Epidermal melanocyte (primary cell): Measurements from ENCODE around the gene KRTAP5-3.
"Not testable (repeated sequence)": the region's sequence is repeated elsewhere in the genome, so short reads cannot be mapped to it uniquely, and the experiment has no call there.

Source experiments
- DNase-seq: peaks from one replicate; pipeline ENCODE4 v3.0.0; 2011; ENCODE audit warnings: low spot score; ENCODE audit not compliant: insufficient read length

KRTAP5-3 gene

DNA sequence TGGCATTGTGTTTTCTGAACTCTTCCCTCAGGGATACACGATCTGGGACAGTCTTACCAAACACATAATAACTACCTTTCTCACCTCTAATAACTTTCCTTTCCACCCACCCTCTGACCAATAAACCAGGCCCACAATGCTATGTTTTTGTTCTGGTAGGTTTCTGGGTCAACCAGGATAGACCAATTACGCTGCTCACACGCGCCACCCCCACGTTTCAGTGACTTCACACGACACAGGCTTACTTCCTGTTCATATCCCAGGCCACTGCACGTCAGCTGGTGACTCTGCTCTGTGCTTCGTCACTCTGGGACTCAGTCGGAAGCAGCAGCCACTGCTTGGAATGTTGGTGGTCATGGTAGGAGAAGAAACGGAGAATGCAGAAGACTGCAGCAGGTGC lies 11.2 kb upstream of the KRTAP5-3 start:
- no peak for DNase-seq

DNA sequence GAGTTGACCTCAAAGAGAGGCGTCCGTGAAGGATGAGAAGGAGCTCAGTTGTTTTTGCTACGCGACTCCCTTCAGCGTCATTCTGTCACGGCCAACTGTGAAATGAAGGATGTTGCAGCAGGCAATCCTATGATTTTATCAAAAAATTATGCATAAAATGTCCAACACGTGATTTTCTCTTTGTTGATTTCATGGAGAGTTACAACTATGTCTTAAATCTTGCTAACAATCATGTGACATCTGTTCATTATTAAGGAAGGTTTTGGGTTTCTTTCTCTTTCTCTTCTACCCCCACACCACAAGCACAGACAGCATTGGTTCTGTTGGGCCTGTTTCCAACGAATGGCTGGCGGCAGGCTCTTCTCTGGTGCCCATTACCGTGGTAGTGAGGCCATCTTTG lies 10.0 kb upstream of the KRTAP5-3 start:
- no peak for DNase-seq

DNA sequence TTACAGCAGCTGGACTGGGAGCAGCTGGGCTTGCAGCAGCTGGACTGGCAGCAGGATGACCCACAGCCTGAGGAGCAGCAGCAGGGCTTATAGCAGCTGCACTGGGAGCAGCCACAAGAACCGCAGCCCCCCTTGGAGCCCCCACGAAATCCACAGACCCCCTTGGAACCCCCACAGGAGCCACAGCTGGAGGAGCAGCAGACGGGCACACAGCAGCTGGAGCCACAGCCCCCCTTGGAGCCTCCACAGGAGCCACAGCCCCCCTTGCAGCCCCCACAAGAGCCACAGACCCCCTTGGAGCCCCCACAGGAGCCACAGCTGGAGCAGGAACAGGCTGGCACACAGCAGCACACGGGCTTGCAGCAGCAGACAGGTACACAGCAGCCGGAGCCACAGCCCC lies 362 bp downstream of the KRTAP5-3 start:
- DNase-seq: not testable (repeated sequence)

DNA sequence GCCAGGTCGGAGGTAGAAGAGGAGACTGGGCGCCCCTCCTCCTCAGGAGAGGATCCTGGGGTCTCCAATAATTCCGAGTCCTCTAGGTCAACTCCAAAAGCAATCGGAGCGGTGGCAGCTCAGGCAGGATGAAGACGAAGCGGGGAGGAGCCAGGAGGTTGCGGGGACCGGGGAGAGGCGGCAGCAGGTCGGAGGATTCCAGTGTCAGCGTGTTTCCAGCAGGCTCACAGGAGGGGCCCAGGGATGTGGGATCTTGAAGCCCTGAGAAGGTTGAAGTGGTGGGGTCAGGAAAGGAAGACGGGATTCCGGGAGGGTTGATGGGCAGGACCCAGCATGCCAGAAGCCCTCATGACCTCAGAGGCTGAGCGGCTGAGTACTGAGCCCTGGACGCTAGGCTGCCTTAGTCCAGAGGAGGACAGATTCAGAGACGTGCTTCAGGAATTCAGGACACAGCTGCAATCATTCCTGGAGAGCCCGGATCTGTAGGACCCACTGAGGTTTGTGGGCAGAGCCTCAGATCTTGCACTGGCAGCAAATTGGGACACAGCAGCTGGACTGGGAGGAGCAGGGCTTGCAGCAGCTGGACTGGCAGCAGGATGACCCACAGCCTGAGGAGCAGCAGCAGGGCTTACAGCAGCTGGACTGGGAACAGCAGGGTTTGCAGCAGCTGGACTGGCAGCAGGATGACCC lies 962 bp downstream of the KRTAP5-3 start:
- DNase-seq: not testable (repeated sequence)

DNA sequence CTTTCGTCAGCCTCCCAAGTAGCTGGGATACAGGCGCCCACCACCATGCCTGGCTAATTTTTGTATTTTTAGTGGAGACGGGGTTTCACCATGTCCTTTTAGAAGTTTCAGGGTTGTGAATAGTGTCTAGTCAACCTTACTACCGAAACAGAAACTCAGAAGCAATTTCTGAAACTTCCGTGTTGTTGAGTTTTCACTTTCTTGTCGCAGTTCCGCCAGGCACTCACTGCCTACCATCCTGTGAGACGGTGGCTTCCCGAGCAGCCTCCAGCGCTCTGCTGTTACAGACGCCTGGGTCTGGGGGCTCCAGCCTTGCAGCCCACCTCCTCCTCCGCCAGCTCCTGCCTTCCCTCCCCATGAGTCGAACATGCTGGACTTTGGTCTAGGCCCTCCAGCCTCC lies 2.3 kb downstream of the KRTAP5-3 start:
- DNase-seq: not testable (repeated sequence)

DNA sequence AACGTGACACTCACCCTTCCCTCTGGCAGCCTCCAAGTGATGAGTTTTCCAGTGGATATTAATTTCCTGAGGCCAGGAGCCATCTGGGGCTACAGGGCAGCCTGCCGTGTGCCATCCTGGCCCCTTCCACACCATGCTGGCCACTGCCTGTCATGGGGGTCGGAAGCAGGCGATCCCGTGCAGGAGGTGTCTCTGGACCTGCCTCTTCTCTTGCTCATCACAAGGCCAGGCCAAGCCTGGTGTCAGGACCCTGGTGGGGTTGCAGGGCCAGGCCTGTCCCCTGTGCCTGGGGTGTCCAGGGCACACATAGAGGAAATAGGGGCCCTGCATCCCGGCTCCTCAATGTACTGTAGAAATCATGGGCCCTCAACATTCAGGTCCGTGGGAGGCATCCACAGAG lies 3.6 kb downstream of the KRTAP5-3 start:
- no peak for DNase-seq

DNA sequence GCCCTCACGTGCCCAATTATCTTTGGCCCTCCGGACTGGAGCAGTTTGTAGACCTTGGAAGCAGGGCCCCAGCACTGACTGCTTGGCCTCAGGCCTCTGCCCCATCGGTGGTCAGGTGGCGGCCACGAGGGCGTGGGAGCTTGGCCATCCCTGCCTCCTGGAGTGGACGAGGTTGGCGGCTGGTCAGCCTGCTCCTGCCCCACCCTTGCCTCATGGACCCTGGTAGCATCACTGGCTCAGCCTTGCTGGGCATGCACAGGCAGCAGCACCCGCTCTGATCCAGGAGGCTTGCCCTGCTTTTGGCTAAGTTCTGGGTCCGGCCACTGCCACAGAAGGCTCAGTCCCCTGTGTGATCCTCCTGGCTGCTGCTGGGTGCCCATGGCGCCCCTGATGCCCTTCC lies 4.1 kb downstream of the KRTAP5-3 start:
- no peak for DNase-seq

DNA sequence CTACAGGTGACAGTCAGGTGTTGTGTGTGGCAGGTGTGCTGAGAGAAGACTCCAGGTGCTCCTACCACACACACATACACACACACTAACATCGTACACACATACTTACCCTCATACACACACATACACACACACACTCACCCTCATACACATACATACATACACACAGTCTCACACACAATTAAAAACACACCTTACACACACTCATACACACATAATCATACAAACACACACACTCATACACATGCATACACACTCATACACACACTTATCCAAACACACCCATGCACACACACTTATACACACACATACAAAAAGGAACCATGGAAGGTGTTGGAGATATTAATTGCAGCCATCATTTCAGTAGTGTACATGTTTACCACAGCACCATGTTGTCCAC lies 4.6 kb downstream of the KRTAP5-3 start:
- DNase-seq: no peak

DNA sequence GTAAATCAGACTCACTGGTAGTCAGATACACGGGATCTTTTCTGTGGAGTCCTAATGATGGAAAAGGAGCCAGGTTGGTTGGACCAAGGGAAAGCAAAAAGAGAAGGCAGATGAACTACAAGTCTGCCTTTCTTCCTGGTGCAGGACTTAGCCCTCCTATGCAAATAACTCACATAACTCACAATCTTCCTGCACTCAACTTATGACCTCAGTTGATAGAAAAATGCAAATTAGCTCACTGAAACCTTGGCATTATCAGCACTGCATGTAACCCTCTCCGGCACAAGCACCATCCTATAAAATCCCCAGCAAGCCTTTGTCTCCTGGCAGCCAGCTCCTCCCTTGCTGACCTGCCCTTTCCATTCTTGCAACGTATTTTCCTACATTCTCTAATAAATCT lies 6.6 kb downstream of the KRTAP5-3 start:
- DNase-seq: not testable (repeated sequence)

DNA sequence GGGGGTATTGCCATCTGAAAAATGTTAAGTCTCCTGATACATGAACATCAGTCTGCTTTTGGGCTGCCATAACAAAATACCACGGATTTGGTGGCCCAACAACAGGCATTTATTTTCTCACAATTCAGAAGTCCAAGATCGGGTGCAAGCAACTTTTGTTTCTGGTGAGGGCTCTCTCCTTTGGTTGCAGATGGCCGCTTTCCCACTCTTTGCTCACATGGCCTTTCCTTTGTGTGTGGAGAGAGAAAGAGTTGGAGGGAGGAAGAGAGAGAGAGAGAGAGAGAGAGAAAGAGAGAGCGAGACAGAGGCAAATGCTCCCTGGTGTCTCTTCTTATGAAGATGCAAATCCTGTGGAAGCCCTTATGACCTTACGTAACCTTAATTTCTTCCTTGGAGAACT lies 7.6 kb downstream of the KRTAP5-3 start:
- DNase-seq: no peak

DNA sequence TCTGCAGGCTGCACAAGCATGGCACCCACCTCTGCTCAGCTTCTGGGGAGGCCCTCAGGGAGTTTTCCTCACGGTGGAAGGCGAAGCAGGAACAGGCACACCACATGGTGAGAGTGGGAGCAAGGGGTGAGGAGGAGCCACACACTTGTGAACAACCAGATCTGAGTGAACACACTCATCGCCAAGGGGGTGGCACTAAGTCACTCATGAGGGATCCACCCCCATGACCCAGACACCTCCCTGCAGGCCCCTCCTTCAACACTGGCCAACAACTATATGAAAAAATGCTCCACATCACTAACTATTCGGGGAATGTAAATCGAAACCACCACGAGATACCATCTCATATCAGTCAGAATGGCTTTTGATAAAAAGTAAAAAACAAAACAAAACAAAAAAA lies 9.4 kb downstream of the KRTAP5-3 start:
- no peak for DNase-seq

DNA sequence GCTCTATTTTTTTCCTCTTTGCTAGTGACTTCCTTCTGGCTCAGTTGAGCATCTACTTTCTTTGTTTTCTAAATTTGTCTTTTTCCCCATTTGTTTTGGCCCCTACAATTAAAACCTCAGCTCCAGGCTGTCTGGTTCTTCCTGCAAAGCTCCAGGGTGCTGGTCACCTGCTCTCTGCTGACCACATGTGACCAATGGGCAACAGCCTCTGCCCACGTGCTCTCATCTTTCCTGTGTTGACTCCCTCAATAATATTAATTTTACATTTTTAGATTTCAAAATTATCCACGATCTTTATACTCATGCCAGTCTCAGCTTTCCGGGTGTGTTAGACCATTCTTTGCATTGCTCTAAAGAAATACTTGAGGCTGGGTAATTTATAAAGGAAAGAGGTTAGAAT lies 9.9 kb downstream of the KRTAP5-3 start:
- not testable (repeated sequence) for DNase-seq

DNA sequence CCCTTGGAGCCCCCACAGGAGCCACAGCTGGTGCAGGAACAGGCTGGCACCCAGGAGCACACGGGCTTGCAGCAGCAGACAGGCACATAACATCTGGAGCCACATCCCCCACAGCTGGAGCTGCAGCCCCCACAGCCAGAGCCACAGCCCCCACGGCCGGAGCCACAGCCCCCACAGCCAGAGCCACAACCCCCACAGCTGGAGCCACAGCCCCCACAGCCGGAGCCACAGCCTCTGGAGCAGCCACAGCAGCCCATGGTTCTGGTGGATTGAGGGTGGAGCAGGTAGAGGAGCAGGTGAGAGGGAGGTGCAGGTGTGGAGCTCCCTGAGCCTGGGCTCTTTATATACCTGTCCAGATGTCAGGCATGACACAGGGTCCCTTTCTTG lies 10.3 kb downstream of the KRTAP5-3 start, which contains the start of gene KRTAP5-2:
KRTAP5-2 (minus strand) TSS at position 301 of the 387 bp plus-strand sequence; CDS start at position 257, 44 bp downstream.
- DNase-seq: no peak

DNA sequence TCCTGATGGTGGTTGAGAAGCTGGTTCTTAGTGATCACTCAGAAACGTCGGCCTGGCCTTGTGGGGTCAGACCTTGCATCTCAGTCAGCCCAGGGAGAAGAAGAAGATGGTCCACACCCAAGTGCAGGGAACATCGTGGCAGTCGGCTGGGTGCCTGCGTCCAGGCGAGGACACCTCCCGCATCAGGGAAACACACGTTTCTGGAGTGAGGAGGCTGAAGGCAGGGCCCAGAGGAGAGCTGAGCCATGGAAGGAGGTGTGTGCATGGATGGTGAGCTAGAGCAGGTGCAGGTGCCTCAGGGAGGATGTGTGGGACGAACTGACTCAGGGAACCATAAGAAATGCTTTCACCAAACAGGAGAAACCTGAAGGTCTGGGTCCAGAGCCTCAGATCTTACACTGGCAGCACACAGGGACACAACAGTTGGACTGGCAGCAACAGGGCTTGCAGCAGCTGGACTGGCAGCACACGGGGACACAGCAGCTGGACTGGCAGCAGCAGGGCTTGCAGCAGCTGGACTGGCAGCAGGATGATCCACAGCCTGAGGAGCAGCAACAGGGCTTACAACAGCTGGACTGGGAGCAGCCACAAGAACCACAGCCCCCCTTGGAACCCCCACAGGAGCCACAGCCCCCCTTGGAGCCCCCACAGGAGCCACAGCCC lies 10.8 kb downstream of the KRTAP5-3 start:
- no peak for DNase-seq

DNA sequence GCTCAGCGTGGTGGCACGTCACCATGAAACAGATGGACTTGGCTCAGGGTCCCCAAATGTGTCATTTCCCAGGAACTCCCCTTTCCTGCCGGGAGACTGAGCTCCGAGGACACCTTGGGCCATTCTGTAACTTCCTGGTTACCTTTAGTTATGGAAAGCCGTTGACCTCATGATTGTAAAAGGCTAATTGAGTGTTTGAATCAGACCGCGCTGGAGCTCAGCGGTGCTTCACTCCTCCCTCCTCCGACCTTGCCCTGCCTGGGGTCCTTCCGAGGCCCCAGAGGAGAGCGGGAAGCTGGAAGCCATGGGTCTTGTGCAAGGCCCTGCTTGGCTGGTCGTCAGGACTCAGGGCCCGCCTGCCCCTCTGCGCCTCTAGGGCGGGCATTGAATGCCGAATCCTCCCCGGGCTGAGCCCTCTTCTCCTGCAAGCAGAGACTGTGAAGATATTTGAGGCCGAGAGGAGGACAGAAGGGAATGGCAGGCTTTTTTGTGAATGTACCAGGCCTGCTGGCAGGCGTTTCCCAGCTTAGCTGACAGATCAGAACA lies 11.6 kb downstream of the KRTAP5-3 start:
- not testable (repeated sequence) for DNase-seq

DNA sequence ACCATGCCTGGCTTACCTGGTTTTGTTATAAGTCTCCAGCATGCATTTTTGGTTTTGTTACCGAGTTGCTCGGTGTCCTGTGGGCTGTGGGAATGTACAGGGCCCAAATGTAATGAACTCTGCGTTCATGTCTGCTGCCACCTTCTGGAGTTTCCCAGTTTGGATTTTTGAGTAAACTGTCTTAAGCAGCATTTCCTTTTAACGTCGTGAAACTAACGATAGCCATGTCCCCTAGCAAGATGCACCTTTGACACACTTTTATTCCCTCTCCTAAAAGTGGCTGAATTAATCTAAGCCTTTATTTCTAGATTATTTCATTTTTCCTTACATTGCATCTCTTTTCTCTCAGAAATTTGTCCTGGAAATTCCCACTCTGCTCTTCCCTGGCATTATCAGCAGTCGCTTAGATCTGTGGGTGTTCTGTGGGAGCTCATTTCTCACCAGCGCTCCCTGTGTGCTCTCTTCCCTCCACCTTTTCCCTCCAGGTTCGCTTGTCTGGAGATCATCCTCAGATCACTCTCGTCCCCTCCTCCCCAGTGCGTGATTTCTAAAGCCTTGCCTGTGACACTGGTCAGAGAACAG lies 12.2 kb downstream of the KRTAP5-3 start:
- not testable (repeated sequence) for DNase-seq

DNA sequence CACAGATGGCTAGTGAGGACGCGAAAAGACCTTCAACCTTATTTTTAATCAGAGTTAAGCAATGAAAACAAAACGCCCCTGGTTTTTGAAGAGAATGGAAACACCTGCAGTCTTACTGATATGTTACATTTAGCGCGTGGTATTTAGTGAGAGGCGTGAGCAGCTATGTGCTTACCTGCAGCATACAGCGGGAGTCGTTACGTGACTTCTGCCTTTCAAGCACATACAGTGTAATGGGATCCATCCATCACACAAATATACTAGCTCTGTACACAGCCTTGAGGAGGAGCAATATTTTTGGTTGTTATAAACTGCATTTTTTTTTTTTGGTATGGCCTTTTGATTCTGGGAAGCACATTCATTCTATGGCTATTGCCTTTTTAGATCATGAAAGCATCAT lies 15.6 kb downstream of the KRTAP5-3 start:
- no peak for DNase-seq

DNA sequence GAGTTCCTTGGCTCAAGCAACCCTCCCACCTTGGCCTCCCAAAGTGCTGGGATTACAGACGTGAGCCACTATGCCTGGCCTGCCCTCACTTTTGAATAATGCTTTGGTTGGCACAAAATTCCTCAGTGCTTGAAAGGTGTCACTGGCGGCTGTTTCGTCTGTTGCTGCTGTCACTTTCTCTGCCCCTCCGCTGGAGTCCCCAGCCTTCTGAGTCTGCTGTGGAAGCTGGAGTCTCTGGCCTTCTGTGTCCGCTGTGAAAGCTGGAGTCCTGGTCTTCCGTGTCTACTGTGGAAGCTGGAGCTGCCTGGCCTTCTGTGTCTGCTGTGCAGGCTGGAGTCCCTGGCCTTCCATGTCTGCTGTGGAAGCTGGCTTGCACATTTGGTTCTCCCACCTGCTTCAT lies 18.3 kb downstream of the KRTAP5-3 start:
- no peak for DNase-seq

DNA sequence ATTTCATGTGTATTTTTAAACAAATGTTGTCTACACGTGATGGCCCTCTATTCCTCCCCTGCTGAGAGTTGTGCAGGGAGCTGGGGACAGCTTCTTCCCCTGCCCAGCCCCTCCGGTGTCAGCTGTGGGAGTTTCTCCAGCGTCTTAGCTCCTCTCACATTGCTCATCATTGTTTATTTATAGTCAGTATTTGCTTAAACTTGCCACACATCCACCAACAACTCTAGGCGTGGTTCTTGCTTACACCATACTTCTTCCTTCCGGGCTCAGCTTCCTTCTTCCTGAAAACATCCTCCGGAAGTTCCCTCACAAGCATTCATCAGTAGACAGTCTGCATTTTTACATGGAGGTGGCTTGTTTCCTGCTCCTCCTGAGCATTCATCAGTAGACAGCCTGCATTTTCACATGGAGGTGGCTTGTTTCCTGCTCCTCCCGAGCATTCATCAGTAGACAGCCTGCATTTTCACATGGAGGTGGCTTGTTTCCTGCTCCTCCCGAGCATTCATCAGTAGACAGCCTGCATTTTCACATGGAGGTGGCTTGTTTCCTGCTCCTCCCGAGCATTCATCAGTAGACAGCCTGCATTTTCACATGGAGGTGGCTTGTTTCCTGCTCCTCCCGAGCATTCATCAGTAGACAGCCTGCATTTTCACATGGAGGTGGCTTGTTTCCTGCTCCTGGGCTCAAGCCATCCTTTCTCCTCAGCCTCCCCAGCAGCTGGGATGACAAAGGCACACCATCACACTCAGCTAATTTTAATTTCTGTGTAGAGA lies 18.9 kb downstream of the KRTAP5-3 start:
- not testable (repeated sequence) for DNase-seq

DNA sequence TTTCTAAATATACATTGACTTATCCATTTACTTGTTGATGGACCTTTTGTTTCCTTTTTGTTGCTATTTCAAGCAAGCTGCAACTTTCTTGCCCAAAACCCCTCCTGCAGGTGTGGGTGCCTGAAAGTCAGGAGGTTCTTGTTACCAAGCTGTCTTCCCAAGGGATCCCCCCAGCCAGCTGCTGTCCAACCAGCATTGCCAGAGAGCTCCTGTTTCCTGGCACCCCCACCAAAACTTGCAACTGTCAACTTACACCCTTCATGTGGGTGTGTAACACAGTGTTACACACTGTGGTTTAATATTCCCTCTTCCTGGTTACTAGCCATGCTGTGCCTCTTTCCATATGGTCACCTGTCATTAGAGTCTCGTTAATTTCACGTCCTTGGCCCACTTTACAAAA lies 21.6 kb downstream of the KRTAP5-3 start:
- DNase-seq: no peak

DNA sequence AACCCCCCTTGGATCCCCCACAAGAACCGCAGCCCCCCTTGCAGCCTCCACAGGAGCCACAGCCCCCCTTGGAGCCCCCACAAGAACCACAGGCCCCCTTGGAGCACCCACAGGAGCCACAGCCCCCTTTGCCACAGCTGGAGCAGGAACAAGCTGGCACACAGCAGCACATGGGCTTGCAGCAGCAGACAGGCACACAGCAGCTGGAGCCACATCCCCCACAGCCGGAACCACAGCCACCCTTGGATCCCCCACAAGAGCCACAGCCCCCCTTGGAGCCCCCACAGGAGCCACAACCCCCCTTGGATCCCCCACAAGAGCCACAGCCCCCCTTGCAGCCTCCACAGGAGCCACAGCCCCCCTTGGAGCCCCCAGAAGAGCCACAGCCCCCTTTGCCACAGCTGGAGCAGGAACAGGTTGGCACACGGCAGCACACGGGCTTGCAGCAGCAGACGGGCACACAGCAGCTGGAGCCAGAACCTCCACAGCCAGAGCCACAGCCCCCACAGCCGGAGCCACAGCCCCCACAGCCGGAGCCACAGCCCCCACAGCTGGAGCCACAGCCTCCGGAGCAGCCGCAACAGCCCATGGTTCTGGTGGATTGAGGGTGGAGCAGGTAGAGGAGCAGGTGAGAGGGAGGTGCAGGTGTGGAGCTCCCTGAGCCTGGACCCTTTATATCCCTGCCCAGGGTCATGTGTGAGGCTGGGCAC lies 23.4 kb downstream of the KRTAP5-3 start, which contains the start of gene KRTAP5-1:
KRTAP5-1 (minus strand) TSS at position 623 of the 710 bp plus-strand sequence; CDS start at position 589, 34 bp downstream.
- not testable (repeated sequence) for DNase-seq
